RWPE1 (cell line): ENCODE data around the gene ST6GALNAC3.

Experiments
- CTCF ChIA-PET: fragments of 350-600 bp; sonication (Branson Sonifier 250); formaldehyde crosslinking; extraction: SDS; loops from one replicate; lab custom pipeline; 2021; lab: Yijun Ruan, JAX
- POLR2A ChIA-PET: fragments of 400-600 bp; formaldehyde crosslinking; extraction: SDS; loops from one replicate; lab custom pipeline; 2020; ENCODE audit warnings: antibody characterized with exemption; ENCODE audit not compliant: low non-redundant PET; lab: Yijun Ruan, JAX
- DNase-seq: peaks from one replicate; pipeline ENCODE4 v3.0.0; 2012; ENCODE audit warnings: low spot score
- H3K27ac ChIP-seq: fragments of 450-650 bp; 2 replicates; pipeline ENCODE4 v1.5.1; 2017
- CTCF ChIP-seq: fragments of 450-650 bp; conservative IDR thresholded peaks from 2 replicates; pipeline ENCODE4 v1.5.1; 2017; ENCODE audit warnings: low read depth, mild to moderate bottlenecking

The ST6GALNAC3 gene

GRCh38 chr1:76256289-76257223 is 182.0 kb downstream of the ST6GALNAC3 start:
- H3K27ac ChIP-seq = no peak overlapping the region
- ChIA-PET POLR2A (no interaction called here), CTCF (no interaction called here)
- no peak for TF ChIP-seq CTCF
- DNase-seq = no peak

- no peak overlapping the region for H3K27ac ChIP-seq
- CTCF ChIA-PET = no interaction called here
- no peak for TF ChIP-seq CTCF
- no peak for DNase-seq
- POLR2A ChIA-PET = no interaction called here
Measured at GRCh38 chr1:76257823-76258222, 183.3 kb downstream of the ST6GALNAC3 start.

- POLR2A ChIA-PET = no interaction called here
- H3K27ac ChIP-seq = no peak overlapping the region
- no peak for TF ChIP-seq CTCF
- CTCF ChIA-PET = no interaction called here
- DNase-seq = no peak
Measured at GRCh38 chr1:76259270-76259669, 184.7 kb downstream of the ST6GALNAC3 start.

- POLR2A ChIA-PET = no interaction called here
- H3K27ac ChIP-seq = no peak overlapping the region
- CTCF ChIA-PET = no interaction called here
- DNase-seq = no peak
- no peak for TF ChIP-seq CTCF
Measured at GRCh38 chr1:76260279-76260678, 185.7 kb downstream of the ST6GALNAC3 start.

- DNase-seq = no peak
- no peak overlapping the region for H3K27ac ChIP-seq
- CTCF ChIA-PET = no interaction called here
- POLR2A ChIA-PET = no interaction called here
- TF ChIP-seq CTCF = no peak
Measured at GRCh38 chr1:76262601-76263000, 188.1 kb downstream of the ST6GALNAC3 start.

GRCh38 chr1:76264642-76265041 is 190.1 kb downstream of the ST6GALNAC3 start:
- POLR2A ChIA-PET = no interaction called here
- no peak for DNase-seq
- no peak overlapping the region for H3K27ac ChIP-seq
- CTCF ChIA-PET = no interaction called here
- TF ChIP-seq CTCF = no peak
